Activated CD4-positive, alpha-beta T cell treated with anti-CD3 and anti-CD28 coated beads for 24 hours (primary cell): ENCODE results near the gene SLC34A1.
"Not testable (repeated sequence)": the region's sequence is repeated elsewhere in the genome, so short reads cannot be mapped to it uniquely, and the experiment has no call there.

Experiments used
- DNase-seq, 2 donors: peaks; one replicate each; pipeline ENCODE4 v3.0.0-alpha.2; 2020; ENCODE audit warnings: low read depth in 2 of 2

Gene SLC34A1

DNA sequence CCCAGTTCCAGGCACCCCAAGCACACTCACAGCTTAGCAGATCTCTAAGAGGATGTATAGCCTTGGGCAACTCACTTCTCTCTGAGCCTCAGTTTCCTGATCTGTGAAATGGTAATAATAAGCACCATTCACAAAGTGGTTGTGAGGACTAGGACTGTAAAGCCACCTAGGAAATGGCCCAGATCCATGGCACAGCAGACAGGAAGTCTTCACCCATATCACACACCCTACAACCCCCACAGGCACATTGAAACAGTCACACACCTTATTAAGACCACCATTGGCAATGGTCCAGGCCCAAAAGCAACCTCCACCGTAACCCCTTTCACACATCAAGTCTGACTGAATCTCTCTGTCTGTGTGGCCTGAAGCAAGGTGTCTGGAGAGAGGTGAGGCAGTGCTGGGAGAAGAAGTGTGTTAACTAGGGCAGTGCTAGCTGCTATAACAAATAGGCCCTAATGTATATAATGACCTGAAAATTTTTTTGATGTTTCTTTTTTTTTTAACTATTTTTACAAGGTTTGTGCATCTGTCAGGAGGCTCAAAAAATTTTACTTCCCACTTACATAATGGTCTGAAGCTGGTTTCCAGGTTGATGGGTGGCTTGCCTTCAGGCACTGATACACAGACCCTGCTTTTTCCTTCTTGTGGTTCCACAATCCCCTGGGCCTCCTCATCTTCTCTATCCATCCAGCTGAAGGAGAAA lies 28.9 kb upstream of the SLC34A1 start:
- DNase-seq: no peak

- DNase-seq: no peak
Measured at GRCh38 chr5:177355868-177356168, 28.4 kb upstream of the SLC34A1 start.

- DNase-seq: no peak
Measured at GRCh38 chr5:177356746-177357145, 27.5 kb upstream of the SLC34A1 start.

GRCh38 chr5:177357146-177357458 lies 27.1 kb upstream of the SLC34A1 start:
- no peak for DNase-seq

DNA sequence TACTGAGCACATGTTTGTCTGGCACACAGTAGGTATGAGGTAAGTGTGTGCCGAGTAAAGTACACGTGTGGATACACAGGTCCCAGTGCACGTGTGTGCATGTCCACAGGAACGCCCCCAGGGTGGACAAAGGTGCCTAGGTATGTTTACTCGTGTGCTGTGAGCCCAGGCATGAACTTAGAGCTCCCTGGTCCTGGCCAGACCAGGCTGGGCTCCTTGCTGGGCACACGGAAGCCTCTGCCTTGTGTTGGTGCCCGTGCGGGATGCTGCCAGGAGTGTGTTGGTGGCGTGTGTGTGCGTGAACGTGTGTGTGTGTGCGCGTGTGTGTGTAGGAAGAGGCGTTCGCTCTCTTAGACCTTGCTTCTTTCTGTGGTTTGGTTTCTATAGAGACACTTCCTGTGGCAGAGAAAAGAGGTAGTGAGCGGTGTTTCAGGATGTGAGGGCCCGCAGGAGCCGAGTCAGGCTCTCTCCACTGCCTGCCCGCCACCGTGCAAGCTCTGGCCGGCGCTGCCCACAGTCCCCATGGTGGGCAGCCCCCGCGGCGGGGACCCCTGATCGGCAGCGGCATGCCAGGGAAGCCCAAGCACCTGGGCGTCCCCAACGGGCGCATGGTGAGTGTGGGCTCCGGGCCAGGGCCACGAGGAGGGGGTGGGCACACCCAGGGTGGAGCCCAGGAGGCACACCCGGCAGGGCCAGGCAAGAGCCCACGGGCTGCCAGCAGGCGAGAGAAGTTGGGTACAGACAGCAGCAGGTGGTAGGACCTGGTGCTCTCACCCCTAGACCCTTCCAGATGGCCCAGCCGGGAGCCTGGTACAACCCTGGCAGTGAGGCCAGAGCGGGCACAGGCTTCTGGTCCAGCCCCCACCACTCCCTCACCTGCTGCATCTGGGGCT lies 26.5 kb upstream of the SLC34A1 start, which contains the start of gene RGS14:
Gene RGS14, plus strand, starts transcription at position 466 of the 893 bp plus-strand sequence. Its CDS starts 101 bp downstream, at position 567.
- peak in 1 of 2 donors; percentile 37 for DNase-seq

- no peak for DNase-seq
Measured at GRCh38 chr5:177358370-177358819, 25.8 kb upstream of the SLC34A1 start.

GRCh38 chr5:177359451-177359851 lies 24.8 kb upstream of the SLC34A1 start:
- no peak for DNase-seq

GRCh38 chr5:177359860-177360259 lies 24.4 kb upstream of the SLC34A1 start:
- no peak for DNase-seq

DNA sequence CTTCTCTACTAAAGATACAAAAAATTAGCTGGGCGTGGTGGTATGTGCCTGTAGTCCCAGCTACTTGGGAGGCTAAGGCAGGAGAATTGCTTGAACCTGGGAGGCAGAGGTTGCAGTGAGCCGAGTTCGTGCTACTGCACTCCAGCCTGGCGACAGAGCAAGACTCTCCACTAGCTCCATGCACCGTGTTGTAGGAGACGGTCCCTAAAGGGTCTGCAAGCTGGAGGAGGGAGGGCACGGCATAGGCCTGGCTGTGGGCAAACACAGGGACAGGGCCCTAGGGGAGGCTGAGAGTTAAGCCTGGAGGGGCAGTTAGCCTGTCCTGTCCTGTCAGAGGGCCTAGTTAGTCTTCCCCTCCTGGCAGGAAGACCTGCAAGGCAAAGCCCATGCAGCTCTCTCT lies 23.5 kb upstream of the SLC34A1 start:
- DNase-seq: not testable (repeated sequence)

DNA sequence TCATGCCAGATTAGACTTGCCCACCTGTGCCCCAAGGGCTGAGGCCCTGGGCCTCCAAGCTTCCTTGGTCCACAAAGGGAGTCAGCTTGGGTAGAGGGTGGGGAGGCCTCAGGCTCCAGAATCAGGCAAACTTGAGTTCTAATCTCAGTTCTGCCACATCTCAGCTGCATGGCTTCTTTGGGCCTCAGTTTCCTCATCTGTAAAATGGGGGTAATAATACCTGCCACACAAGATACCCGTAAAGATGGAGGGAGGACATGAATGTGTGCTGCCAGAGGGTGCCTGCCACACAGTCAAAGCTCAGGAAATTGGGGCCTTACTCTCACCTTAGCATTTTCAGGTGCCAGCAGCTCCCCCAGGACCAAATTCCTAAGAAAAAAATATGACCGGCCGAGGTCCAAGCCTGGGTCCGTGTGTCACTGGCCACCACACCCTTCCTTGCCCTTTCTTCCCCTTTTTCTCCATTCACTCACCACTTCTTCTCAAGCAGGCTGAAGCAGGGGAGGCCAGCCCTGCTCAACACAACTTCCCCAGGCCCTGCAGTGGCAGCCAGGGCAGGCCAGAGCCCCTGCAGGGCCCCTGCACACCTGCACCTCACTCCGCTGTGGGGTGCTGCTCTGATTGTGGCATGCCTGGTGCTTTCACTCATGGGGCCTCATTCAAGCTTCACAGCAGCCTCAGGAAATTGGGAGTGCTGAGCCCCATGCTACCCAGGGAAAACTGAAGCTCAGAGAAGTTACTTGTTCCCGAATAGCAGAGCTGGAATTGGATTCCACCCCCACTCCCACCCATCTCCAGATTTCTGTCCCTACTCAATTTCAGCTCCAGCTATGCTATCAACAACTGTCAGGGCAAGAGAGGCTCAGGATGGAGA lies 22.6 kb upstream of the SLC34A1 start:
- no peak for DNase-seq

- no peak for DNase-seq
Measured at GRCh38 chr5:177362292-177362609, 22.0 kb upstream of the SLC34A1 start.

GRCh38 chr5:177362610-177363507 lies 21.4 kb upstream of the SLC34A1 start:
- peak; percentile 60 to 66 for DNase-seq

GRCh38 chr5:177363565-177363964 lies 20.7 kb upstream of the SLC34A1 start:
- DNase-seq: no peak

DNA sequence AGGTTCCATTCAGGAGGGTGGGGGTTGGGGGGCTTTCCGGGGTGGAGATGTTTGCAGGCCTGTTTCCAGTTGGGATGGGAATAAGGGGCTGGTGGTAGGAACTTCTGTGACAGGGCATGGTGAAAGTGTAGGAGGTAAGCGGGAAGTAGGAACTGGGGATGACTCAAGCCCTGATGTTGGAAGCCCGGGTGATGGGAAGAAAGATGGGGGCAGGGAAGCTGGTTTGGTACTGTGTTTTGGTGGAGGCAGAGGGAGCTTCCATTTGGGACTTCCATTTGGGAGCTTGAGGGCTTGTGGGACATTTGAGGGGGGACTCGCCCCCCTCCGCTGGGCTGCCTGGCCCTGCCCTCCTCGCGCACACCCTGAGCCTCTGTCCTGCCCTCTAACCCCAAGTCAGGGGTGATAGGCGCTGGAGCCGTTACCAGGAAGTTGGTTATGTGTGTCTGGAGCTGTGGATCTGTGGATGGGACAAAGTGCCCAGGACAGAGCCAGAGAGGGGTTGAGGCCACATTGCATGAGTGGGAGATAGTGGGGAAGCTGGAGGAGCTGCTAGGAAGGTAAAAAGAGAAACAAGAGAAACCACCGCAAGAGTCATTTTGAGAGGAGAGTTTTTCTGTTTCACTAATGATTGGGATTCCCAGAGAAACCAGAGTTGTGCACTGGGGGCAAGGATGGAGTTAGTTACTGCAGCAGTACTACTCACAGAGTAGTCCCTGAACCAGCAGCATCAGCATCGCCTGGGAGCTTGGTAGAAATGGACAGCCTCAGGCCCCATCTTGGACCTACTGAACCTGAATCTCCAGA lies 19.9 kb upstream of the SLC34A1 start:
- no peak for DNase-seq

DNA sequence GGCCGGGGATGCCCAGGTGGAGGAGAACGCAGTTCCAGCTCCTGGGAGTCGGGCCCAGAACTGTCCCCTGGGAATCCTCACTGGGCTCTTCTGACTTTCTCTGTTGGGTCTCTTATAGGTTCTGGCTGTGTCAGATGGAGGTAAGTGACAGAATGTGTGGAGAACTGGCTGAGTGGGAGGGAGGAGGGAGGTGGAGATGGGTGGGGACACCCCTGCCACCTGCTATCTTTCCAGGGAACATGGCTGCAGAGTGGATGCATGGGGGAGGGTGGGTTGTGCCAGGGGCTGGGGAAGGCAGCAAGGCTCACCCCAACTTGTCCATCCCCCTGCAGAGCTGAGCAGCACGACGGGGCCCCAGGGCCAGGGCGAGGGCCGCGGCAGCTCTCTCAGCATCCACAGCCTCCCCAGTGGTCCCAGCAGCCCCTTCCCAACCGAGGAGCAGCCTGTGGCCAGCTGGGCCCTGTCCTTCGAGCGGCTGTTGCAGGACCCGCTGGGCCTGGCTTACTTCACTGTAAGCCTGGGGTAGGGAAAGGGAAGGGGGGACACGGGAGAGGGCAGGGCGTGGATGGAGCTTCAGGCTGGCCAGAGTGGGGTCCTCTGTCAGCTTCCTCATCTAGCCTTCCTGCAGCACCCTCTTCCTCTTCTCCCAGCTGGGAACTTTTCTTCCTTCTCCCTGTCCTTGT lies 18.2 kb upstream of the SLC34A1 start:
- no peak for DNase-seq

DNA sequence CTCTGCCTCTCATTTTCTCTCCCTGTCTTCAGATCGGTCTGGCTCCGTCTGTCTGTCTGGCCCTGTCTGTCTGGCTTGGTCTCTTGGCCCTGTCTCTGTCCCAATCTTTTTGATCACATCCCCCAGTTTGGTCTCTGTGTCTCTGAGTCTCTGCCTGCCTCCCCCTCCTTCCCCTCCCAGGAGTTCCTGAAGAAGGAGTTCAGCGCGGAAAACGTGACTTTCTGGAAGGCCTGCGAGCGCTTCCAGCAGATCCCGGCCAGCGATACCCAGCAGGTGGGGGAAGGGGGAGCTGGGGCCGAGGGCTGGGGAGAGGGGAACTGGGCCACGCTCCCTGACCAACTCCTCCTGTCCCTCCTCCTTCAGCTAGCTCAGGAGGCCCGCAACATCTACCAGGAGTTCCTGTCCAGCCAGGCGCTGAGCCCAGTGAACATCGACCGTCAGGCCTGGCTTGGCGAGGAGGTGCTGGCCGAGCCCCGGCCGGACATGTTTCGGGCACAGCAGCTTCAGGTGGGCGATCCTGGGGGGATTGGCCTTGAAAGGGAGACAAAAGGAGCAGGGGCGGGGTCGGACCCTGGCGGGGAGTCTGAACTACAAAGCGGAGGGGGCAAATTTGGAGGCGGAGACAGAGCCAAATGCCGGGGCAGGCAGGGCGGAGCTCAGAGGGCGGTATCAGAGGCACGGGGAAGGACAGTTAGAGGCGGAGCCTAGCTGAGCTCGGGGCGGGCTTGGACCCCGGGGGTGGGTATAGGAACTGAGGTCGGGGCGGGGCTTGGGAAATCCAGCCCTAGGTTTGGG lies 17.5 kb upstream of the SLC34A1 start:
- no peak for DNase-seq

DNA sequence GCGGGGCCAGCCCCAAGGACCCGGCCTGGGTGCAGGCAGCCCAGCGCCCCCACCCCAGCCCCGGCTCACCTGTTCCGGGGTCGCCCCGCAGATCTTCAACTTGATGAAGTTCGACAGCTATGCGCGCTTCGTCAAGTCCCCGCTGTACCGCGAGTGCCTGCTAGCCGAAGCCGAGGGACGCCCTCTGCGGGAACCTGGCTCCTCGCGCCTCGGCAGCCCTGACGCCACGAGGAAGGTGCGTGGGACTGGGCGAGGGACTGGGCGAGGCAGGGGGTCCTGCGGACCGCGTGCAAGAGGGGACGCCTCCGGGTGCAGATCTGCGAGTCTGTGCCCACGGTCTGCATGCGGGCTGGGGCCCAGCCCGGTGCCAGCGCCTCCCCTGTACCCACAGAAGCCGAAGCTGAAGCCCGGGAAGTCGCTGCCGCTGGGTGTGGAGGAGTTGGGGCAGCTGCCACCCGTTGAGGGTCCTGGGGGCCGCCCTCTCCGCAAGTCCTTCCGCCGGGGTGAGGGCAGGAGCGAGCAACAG lies 16.8 kb upstream of the SLC34A1 start:
- DNase-seq: no peak

DNA sequence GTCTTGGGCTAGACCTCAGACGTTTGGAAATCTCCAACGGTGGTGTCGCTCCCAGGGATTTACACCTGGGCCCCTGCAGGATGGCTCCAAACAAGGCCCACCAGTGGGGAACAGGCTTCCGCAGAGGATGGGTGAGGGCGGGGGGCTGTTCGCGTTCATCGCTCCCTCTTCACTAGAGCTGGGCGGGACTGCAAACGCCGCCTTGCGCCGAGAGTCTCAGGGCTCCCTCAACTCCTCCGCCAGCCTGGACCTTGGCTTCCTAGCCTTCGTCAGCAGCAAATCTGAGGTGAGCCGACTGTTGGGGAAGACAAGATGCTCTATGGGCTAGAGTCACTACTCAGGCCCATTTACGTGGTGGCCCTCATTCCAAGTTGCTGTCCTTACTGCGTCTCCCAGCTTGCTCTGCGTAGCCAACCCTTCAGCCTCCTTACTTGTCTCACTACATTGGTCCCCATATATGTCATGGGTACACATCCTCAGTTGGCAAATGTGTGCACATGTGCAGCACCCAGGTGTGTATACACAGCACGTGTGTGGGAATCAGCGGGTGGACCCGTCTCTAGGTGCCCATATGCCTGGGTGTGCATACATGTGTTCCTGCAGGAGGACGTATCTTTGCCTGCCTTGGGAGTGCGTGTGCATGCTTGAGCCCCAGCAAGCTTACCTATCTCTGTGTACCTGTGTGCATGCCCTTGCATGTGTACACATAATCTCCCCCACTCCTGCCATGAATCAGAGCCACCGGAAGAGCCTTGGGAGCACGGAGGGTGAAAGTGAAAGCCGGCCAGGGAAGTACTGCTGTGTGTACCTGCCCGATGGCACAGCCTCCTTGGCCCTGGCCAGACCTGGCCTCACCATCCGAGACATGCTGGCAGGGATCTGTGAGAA lies 16.0 kb upstream of the SLC34A1 start:
- DNase-seq: no peak
